Skeletal muscle tissue (tissue), 1 donor: ENCODE results near the gene ZNF816. TPM values are rescaled to one million over a fixed set of nuclear protein-coding genes. Genes with fewer than 3 reads are reported as not detected.

Experiments
- total RNA-seq: library from RNA; depleted of rRNA; stranded (reverse); fragments of >200 nt; gene quantifications from one replicate; pipeline ENCODE4 v1.2.3, GENCODE V29; 2014

ZNF816 gene
- total RNA-seq, 1 donor from 2014 or later, result 6.8 TPM

Other genes starting within 250 kb of the ZNF816 start
- 9.4 TPM for gene ZNF611, start 227.8 kb downstream of the ZNF816 start, total RNA-seq
- 2.1 TPM for gene ZNF600, start 176.1 kb downstream of the ZNF816 start, total RNA-seq
- gene ZNF28, start 141.2 kb downstream of the ZNF816 start, total RNA-seq, result 3.1 TPM
- gene ZNF468, start 105.3 kb downstream of the ZNF816 start, total RNA-seq, result 14.6 TPM
- 6.3 TPM for gene ZNF320, start 65.2 kb downstream of the ZNF816 start, total RNA-seq
- 2.1 TPM for gene ZNF888, start 39.5 kb downstream of the ZNF816 start, total RNA-seq
- not detected for gene ERVV-1, start 51.0 kb upstream of the ZNF816 start, total RNA-seq
- gene ERVV-2, start 81.9 kb upstream of the ZNF816 start, total RNA-seq, result not detected
- 20.9 TPM for gene ZNF160, start 140.5 kb upstream of the ZNF816 start, total RNA-seq
- 3.7 TPM for gene ZNF415, start 170.0 kb upstream of the ZNF816 start, total RNA-seq
- 6.8 TPM for gene ZNF347, start 196.2 kb upstream of the ZNF816 start, total RNA-seq
- 2.1 TPM for gene ZNF665, start 230.5 kb upstream of the ZNF816 start, total RNA-seq